GM12878 (cell line): ENCODE data around the gene ATP6V1F. TPM values are rescaled to one million over a fixed set of nuclear protein-coding genes. Genes with fewer than 3 reads are reported as not detected.

Experiments used
- ATAC-seq: fragments of 200-7000 bp; cut with Tn5 transposase; 3 replicates; pipeline ENCODE4 v1.9.1; 2020; ENCODE audit warnings: mild to moderate bottlenecking, moderate library complexity
- BruUV-seq: library from RNA; stranded (reverse); fragments of 400-500 nt; replicated peaks from 2 replicates; lab custom pipeline; 2021; lab: Mats Ljungman, UMichigan
- CTCF ChIA-PET: fragments of 300-600 bp; sonication (Branson Sonifier 250); formaldehyde crosslinking; extraction: SDS; loops from one replicate; lab custom pipeline; 2021; ENCODE audit warnings: inconsistent platforms; lab: Yijun Ruan, JAX
- POLR2A ChIA-PET: fragments of 350-600 bp; formaldehyde crosslinking; extraction: SDS; loops from one replicate; lab custom pipeline; 2021; ENCODE audit warnings: inconsistent platforms; lab: Charles Lee
- RAD21 ChIA-PET: fragments of 300-600 bp; sonication (Branson Sonifier 250); formaldehyde crosslinking; loops from one replicate; lab custom pipeline; 2023; ENCODE audit warnings: antibody characterized with exemption; ENCODE audit not compliant: unreplicated experiment; lab: Charles Lee
- SMC1A ChIA-PET: fragments of 300-600 bp; sonication (Branson Sonifier 250); formaldehyde crosslinking; loops from one replicate; lab custom pipeline; 2023; ENCODE audit not compliant: unreplicated experiment, uncharacterized antibody; lab: Charles Lee
- DNase-seq: peaks from one replicate; pipeline ENCODE4 v3.0.0-alpha.2; 2011; ENCODE audit warnings: low read depth, low spot score
- FAIRE-seq: peaks from 3 replicates; lab custom pipeline; 2011; peaks lifted over from hg19 to GRCh38; lab: Jason Lieb, UNC
- H2AFZ ChIP-seq: 2 replicates; pipeline ENCODE4 v1.6.0; 2011; ENCODE audit warnings: low read depth, low read length, control low read depth; ENCODE audit not compliant: control insufficient read depth
- H3K27ac ChIP-seq: 2 replicates; pipeline ENCODE4 v1.5.1; 2011; ENCODE audit warnings: control low read depth; ENCODE audit not compliant: control insufficient read depth, insufficient read depth
- H3K27me3 ChIP-seq, 2 experiments: replicated peaks in 1 of 2; 2 replicates each; pipeline versions ENCODE4 v1.6.0 to v1.6.1; 2011; ENCODE audit warnings: low read length in 1 of 2; ENCODE audit not compliant: control insufficient read depth in 2 of 2, insufficient read depth in 2 of 2
- H3K36me3 ChIP-seq, 2 experiments: 2 replicates each; pipeline ENCODE4 v1.5.1; 2011; ENCODE audit warnings: low read length in 1 of 2; ENCODE audit not compliant: control insufficient read depth in 2 of 2, insufficient read depth in 2 of 2
- H3K4me1 ChIP-seq: 2 replicates; pipeline ENCODE4 v1.6.1; 2011; ENCODE audit warnings: mild to moderate bottlenecking, low read length, moderate library complexity, mixed read lengths; ENCODE audit not compliant: control insufficient read depth, insufficient read depth
- H3K4me2 ChIP-seq: 2 replicates; pipeline ENCODE4 v1.6.0; 2011; ENCODE audit warnings: control low read depth; ENCODE audit not compliant: control insufficient read depth, insufficient read depth
- H3K4me3 ChIP-seq: fragments of 200-600 bp; sonication (generic); 2 replicates; pipeline ENCODE4 v1.5.1; 2016
- H3K79me2 ChIP-seq: 2 replicates; pipeline ENCODE4 v1.6.0; 2011; ENCODE audit warnings: low read length; ENCODE audit not compliant: control insufficient read depth, insufficient read depth
- H3K9ac ChIP-seq: 2 replicates; pipeline ENCODE4 v1.8.0; 2011; ENCODE audit warnings: low read length, control low read depth, mixed read lengths; ENCODE audit not compliant: control insufficient read depth, insufficient read depth
- H3K9me3 ChIP-seq: replicated peaks from 3 replicates; pipeline ENCODE4 v1.5.1; 2011; ENCODE audit warnings: mild to moderate bottlenecking, low read length; ENCODE audit not compliant: control insufficient read depth, insufficient read depth
- H4K20me1 ChIP-seq: 2 replicates; pipeline ENCODE4 v1.6.0; 2011; ENCODE audit not compliant: control insufficient read depth, insufficient read depth
- CBX5 ChIP-seq: sonication (generic); IDR thresholded peaks from 2 replicates; pipeline ENCODE4 v1.6.1; 2016; ENCODE audit warnings: low read depth, moderate library complexity, mild to moderate bottlenecking, inconsistent platforms
- FOXM1 ChIP-seq: IDR thresholded peaks from 2 replicates; pipeline ENCODE4 v1.6.1; 2012; ENCODE audit warnings: low read depth, mild to moderate bottlenecking, inconsistent platforms, low read length, moderate library complexity
- GABPA ChIP-seq: IDR thresholded peaks from 2 replicates; pipeline ENCODE4 v1.6.1; 2014; ENCODE audit warnings: antibody characterized with exemption, low read depth, mild to moderate bottlenecking, inconsistent platforms
- RAD21 ChIP-seq: IDR thresholded peaks from 2 replicates; pipeline ENCODE4 v1.6.1; 2011; ENCODE audit warnings: mild to moderate bottlenecking, low read depth, low read length, moderate library complexity; ENCODE audit not compliant: insufficient read depth
- SUZ12 ChIP-seq: fragments of 200-600 bp; sonication (generic); IDR thresholded peaks from one replicate; pipeline ENCODE4 v1.6.1; 2018; ENCODE audit warnings: antibody characterized with exemption, mild to moderate bottlenecking; ENCODE audit not compliant: unreplicated experiment
- TCF3 ChIP-seq: IDR thresholded peaks from 2 replicates; pipeline ENCODE4 v1.6.1; 2012; ENCODE audit warnings: low read depth, mild to moderate bottlenecking, low read length, borderline replicate concordance; ENCODE audit not compliant: insufficient read depth
- TCF7 ChIP-seq: IDR thresholded peaks from 2 replicates; pipeline ENCODE4 v1.6.1; 2014; ENCODE audit warnings: antibody characterized with exemption, borderline replicate concordance
- YY1 ChIP-seq: IDR thresholded peaks from 2 replicates; pipeline ENCODE4 v1.6.1; 2011; ENCODE audit warnings: low read depth, mild to moderate bottlenecking, low read length
- ZNF274 ChIP-seq: IDR thresholded peaks from one replicate; pipeline ENCODE4 v1.8.0; 2011; ENCODE audit not compliant: insufficient read length, insufficient read depth
- WGBS: methylation state at CpG from one replicate; pipeline ENCODE4 v1.1.6; 2016; ENCODE audit warnings: low lambda C conversion rate; ENCODE audit not compliant: insufficient replicate concordance, insufficient coverage; ENCODE audit errors: missing lambda C conversion rate; 5-methylcytosine and 5-hydroxymethylcytosine counted together
- in situ Hi-C: fragments of 300-500 bp; cut with MboI; formaldehyde crosslinking; loops from 9 replicates; pipeline ENCODE4 v1.14.3; 2018; ENCODE audit warnings: mixed read lengths
- intact Hi-C: fragments of 100-400 bp; cut with micrococcal nuclease; formaldehyde crosslinking; loops from one replicate; pipeline ENCODE4 v1.14.2; 2022; ENCODE audit not compliant: unreplicated experiment
- polyA plus RNA-seq, 11 experiments: library from polyadenylated mRNA; depleted of rRNA in 4 of 11; unstranded in 6 of 11; stranded (reverse) in 5 of 11; fragments of >200 nt; fragmentation: Nextera tagmentation in 4 of 11; fragmentation: Illumina TruSeq in 1 of 11; extraction: Ambion mirVana in 4 of 11; extraction: Trizol in 1 of 11; gene quantifications; 1 replicate in 1 of 11; 2 replicates in 10 of 11; pipeline versions ENCODE4 v1.2.1 to v1.2.3, GENCODE V29; 2011 to 2016; ENCODE audit warnings: inconsistent platforms in 2 of 11, missing spikeins in 2 of 11, low read depth in 1 of 11
- total RNA-seq, 4 experiments: library from RNA; depleted of rRNA in 3 of 4; stranded (reverse); fragments of >200 nt in 3 of 4; fragmentation: Illumina TruSeq in 1 of 4; extraction: Trizol in 1 of 4; gene quantifications; 2 replicates each; pipeline versions ENCODE4 v1.2.1 to v1.2.3, GENCODE V29; 2013 to 2021
- TF ChIP-seq, protein P1 (sequence below), 3 experiments: IDR thresholded peaks in 2 of 3; conservative IDR thresholded peaks in 1 of 3; 2 replicates each; pipeline ENCODE4 v1.5.1; 2011; ENCODE audit warnings: low read depth in 3 of 3, low read length in 3 of 3, mild to moderate bottlenecking in 3 of 3, control low read depth in 2 of 3, moderate library complexity in 2 of 3, inconsistent platforms in 1 of 3, mixed read lengths in 1 of 3; ENCODE audit not compliant: control insufficient read depth in 2 of 3, insufficient read depth in 1 of 3; ENCODE audit errors: extremely low read depth in 1 of 3
- TF ChIP-seq, protein P2 (sequence below): fragments of 150-350 bp; IDR thresholded peaks from 2 replicates; pipeline ENCODE4 v1.6.1; 2014; ENCODE audit warnings: mild to moderate bottlenecking, low read depth, low read length

ATP6V1F gene
- total and polyA plus RNA-seq, 10 of the 15 experiments (the other 5 are each of a cell fraction or from before 2014, with no cell fraction given): 111 to 343 (median 203) TPM

DNA sequence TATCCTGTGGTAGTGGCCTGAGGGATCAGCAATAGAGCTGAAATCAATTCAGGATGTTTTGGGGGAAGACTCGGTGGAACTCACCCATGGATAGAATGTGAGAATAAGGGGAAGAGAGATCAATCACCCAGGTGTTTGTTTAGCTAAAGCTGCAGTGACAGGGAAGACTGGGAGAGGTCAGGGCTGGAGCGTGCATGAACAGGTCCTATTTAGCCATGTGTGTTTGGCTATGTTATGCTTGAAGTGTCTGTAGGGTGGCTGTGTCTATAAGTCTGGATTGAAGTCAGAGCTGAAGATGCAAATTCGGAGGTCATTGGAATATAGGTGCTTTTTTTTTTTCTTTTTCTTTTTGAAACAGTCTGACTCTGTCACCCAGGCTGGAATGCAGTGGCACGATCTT is 4.6 kb downstream of the ATP6V1F start:
- no peak for ATAC-seq
- no peak overlapping the region for H3K27ac ChIP-seq
- ChIA-PET CTCF (interaction anchor here (0.6 to 1.4 kb wide), 5 partner anchors 16 to 344 kb away, joined by 3 to 9 read pairs (median 4); no protein-coding TSS in a partner anchor), POLR2A (no interaction called here), SMC1A (interaction anchor here (0.7 to 1.5 kb wide), 5 partner anchors 12 to 227 kb away, joined by 3 read pairs; no protein-coding TSS in a partner anchor), RAD21 (interaction anchor here (0.9 kb wide), 1 partner anchor 223 kb away, joined by 4 read pairs; no protein-coding TSS in a partner anchor)
- WGBS: 84% methylated on average over 4 of the region's 4 CpGs
- no peak overlapping the region for H2AFZ ChIP-seq
- no peaks in the 10 kb centered on the region for H3K27me3 ChIP-seq
- intact Hi-C loops: no loop called here
- H3K4me3 ChIP-seq: no peak overlapping the region
- DNase-seq: no peak
- H3K4me2 ChIP-seq: no peak overlapping the region
- no peak for TF ChIP-seq ZNF274
- TF ChIP-seq FOXM1: no peak
- no peak for TF ChIP-seq RAD21
- TF ChIP-seq, protein P1, sequence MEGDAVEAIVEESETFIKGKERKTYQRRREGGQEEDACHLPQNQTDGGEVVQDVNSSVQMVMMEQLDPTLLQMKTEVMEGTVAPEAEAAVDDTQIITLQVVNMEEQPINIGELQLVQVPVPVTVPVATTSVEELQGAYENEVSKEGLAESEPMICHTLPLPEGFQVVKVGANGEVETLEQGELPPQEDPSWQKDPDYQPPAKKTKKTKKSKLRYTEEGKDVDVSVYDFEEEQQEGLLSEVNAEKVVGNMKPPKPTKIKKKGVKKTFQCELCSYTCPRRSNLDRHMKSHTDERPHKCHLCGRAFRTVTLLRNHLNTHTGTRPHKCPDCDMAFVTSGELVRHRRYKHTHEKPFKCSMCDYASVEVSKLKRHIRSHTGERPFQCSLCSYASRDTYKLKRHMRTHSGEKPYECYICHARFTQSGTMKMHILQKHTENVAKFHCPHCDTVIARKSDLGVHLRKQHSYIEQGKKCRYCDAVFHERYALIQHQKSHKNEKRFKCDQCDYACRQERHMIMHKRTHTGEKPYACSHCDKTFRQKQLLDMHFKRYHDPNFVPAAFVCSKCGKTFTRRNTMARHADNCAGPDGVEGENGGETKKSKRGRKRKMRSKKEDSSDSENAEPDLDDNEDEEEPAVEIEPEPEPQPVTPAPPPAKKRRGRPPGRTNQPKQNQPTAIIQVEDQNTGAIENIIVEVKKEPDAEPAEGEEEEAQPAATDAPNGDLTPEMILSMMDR (IDR thresholded peaks at IDR 0.05 in 2 of 3, conservative IDR thresholded peaks at IDR 0.05 in 1 of 3; ENCODE audit: control insufficient read depth in 2 of 3, extremely low read depth in 1 of 3, insufficient read depth in 1 of 3, low read depth in 3 of 3, low read length in 3 of 3): no peak
- TF ChIP-seq YY1: no peak
- TF ChIP-seq, protein P2, sequence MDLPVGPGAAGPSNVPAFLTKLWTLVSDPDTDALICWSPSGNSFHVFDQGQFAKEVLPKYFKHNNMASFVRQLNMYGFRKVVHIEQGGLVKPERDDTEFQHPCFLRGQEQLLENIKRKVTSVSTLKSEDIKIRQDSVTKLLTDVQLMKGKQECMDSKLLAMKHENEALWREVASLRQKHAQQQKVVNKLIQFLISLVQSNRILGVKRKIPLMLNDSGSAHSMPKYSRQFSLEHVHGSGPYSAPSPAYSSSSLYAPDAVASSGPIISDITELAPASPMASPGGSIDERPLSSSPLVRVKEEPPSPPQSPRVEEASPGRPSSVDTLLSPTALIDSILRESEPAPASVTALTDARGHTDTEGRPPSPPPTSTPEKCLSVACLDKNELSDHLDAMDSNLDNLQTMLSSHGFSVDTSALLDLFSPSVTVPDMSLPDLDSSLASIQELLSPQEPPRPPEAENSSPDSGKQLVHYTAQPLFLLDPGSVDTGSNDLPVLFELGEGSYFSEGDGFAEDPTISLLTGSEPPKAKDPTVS: no peak
- TF ChIP-seq TCF3: no peak
- no peak for TF ChIP-seq TCF7
- no peak for TF ChIP-seq CBX5
- no peak for TF ChIP-seq GABPA
- TF ChIP-seq SUZ12: no peak
- BruUV-seq: no TSS peak
- no peaks in the 10 kb centered on the region for H4K20me1 ChIP-seq
- in situ Hi-C loops: no loop called here
- peaks cover 11% of the 10 kb centered on the region; the same call in 1 of the 2 replicates for H3K4me1 ChIP-seq
- no peak overlapping the region for H3K9ac ChIP-seq
- H3K9me3 ChIP-seq: no peaks in the 10 kb centered on the region
- no peak for FAIRE-seq
- no peaks in the 10 kb centered on the region; a peak in 2 of 4 replicates for H3K36me3 ChIP-seq
- peaks cover 18% of the 10 kb centered on the region for H3K79me2 ChIP-seq
